NCI-H1694 (cell line): ENCODE measurements around the gene TLR4.

Source experiments
- DNase-seq: peaks from one replicate; lab custom pipeline; 2025; lab: John Stamatoyannopoulos, UW

Gene TLR4

DNA sequence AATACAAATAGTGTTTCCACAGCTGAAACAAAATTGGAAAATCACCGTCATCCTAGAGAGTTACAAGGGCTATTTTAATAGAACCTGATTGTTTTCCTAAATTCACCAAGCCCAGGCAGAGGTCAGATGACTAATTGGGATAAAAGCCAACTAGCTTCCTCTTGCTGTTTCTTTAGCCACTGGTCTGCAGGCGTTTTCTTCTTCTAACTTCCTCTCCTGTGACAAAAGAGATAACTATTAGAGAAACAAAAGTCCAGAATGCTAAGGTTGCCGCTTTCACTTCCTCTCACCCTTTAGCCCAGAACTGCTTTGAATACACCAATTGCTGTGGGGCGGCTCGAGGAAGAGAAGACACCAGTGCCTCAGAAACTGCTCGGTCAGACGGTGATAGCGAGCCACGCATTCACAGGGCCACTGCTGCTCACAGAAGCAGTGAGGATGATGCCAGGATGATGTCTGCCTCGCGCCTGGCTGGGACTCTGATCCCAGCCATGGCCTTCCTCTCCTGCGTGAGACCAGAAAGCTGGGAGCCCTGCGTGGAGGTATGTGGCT lies at the start of gene TLR4:
TSS of gene TLR4 (plus strand) at position 380 of the 552 bp plus-strand sequence. CDS start at position 450, 70 bp downstream.
- DNase-seq, result no peak

DNA sequence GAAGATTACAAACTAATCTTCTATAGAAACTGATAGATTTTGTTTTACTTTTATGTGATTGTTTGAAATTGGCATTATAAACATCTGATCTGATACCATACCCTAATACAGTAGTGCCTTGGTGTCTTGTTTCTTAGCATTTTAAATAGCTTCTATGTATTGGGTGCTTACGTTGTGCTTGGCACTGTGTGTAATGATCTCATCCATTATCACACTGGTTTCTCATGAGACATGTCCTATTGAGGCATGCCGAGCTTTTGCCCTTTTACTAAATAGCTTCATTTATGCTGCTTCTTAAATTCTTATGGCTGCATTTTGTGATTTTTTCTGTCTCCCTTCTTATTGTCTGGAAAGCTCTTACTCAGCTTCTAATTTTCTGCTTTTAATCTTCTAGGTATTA lies 48.2 kb upstream of the TLR4 start:
- DNase-seq, result no peak

DNA sequence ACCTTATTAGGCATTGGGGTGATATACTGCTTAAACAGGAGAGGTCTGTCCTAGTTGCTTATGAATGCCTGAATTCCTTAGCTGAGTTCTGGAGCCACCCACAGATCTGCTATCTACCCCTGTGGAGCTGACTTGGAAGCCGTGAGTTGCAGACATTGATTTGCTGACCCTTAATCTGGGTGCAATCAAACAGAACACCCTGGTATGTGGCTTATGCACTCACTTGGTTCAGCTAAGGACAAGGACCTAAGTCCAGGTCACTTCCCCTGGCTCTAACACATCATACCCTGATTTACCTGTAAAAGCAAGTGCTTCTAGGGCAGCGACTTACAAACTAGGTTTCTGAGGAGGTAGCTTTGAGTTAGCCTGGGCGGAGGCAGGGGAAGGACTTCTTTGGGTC lies 41.6 kb upstream of the TLR4 start:
- no peak for DNase-seq

DNA sequence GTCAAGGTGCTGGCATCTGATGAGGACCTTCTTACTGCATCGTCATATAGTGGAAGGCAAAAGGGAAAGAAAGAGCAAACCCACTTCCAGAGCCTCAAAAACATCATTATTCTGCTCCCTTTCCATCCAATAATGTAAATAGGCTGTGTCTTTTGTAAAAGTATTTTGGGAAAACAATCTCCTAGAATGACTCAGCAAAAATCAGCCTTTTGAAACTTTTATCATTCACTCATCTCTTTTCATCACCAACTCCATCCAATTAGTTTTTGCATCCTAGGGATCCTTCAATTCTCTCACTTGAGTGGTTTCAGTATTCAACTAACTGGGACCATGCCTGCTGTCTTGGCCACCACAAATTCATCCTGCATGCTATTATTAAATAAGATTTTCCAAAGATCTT lies 39.8 kb upstream of the TLR4 start:
- DNase-seq, result no peak

DNA sequence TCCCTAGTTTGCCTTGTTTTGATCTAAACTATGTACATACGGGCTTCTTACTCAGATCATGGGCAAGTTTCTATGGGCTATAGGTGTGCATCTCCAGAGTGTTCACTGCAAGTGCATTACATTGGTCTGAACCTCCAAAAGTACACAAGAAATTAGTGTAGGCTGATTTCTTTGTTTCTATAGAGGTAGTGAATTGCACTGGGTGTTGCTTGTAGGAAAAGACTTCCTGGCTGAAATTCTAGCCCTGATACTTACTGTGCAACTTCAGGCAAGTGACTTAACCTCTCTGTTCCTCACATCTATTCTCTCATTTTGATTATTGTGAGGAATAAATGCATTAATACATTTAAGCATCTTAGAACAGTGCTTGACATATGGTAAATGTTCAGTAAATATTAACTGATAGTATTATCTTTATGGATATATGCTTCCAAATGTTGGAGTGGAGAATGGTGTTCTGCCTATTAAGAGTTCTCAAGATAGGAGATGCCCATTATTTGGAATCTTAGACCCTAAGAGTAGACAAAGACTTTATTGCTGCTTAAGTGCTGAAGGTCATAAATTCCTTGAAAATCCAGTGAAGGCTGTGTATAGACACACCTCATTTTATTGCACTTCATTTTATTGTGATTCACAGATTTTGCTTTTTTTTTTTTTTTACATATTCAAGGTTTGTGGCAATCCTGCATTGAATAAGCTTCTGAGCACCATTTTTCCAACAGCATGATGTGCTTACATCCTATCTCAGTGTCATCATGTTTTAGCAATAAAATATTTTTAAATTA lies 38.4 kb upstream of the TLR4 start:
- DNase-seq, result no peak

DNA sequence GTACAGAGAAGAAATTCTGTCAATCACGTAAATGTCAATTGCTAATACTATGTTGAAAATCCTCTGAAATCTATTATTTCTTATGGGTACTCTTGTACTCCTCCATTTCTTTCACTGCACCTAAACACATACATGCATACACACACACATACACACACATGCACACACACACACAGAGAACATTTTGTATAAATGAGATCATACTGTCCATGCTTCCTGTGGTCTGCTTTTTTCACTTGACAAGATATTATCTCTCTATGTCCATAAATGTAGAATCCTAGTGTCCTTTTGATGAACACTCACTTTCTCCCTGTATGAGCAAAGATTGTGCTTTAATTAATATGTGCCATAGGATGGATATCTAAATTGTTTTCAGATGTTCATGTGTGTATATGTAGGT lies 32.7 kb upstream of the TLR4 start:
- no peak for DNase-seq

DNA sequence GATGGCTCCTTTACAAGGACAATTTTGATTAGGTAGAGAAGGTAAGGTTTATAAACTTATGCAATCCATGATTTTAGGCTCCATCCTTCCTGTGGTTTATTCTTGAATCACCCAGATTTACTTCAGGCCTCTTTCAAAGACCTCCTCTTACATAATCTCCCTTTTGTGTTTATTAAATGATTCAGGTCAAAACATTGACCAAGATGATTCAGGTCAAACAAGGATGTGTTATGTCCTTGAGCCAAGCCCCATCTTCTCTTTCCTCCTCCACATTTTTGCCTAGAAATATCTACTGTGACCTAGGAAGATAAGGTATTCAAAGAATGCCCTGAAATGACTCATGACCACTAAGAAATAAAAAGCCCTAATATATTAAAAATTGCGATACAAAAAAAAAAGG lies 31.8 kb upstream of the TLR4 start:
- no peak for DNase-seq

DNA sequence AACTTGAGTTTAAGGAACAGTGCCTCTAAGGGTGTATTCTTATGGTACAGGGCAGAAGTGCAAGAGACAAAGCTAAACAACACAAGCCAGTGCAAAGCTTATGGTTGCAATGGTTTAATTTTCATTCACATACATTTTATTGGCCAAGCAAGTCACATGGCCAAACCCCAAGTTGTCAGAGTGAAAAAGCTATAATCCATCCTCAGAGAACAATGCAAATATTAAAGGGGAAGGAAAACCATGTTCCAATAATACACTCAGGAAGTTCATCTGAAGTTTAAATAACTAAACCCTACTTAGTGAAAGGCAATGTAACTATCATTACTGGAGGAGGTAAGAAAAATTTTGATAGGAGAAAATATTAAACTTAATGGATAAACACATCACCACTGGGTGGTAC lies 26.6 kb upstream of the TLR4 start:
- no peak for DNase-seq

DNA sequence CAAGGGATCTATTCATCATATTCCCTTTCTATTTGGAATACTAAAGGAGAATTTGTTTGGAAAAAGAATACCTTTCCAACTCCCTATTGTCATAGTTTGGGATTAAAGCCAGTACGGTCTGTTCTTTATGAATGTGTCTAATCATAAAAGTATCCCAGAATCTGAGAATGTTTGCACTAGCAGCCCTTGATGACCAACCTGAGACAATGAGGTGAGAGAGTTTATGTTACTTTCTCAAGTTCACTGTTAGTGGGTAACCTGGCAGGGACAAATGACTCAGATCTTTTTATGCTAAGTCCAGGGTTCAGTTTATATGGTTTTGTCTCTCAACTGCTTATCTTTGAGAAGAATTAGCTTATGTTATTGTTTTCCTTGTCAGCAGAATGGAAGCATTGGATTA lies 25.3 kb upstream of the TLR4 start:
- DNase-seq, result no peak

DNA sequence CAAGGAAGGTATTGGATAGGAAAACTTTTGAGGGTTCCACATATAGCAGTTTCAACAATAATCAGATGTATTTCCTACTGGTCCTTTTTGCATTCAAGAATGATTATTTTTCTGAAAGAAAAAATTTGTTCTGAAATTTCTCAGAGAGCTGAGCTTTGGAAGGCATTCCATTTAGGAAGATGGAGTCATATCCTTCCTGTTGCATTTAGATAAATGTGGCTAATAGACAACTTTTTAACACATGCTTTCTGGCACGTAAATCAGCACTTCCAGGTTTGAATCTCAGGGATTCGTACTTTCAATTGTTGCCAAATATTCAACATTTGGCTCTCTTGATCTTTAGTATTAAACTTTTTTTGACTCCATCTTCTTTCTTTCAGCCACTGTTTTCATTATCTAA lies 24.8 kb upstream of the TLR4 start:
- DNase-seq, result no peak

DNA sequence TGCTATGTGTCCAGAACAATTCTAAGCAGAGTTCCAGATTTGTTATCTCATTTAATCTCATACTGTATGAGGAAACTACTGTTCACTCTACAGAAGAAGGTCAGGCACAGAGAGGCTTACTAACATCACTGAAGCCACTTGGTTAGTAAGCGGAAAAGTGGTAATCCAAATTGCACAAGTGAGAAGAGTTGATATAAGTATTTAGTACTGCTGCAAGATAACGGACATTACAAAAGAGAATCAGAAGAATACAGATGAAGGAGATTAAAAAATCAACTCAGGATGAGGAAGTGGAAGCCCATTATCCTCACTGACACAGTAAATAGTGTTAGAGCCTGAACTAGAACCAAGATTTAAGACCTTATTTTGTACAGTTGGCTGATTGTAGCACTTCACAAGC lies 22.3 kb upstream of the TLR4 start:
- no peak for DNase-seq

DNA sequence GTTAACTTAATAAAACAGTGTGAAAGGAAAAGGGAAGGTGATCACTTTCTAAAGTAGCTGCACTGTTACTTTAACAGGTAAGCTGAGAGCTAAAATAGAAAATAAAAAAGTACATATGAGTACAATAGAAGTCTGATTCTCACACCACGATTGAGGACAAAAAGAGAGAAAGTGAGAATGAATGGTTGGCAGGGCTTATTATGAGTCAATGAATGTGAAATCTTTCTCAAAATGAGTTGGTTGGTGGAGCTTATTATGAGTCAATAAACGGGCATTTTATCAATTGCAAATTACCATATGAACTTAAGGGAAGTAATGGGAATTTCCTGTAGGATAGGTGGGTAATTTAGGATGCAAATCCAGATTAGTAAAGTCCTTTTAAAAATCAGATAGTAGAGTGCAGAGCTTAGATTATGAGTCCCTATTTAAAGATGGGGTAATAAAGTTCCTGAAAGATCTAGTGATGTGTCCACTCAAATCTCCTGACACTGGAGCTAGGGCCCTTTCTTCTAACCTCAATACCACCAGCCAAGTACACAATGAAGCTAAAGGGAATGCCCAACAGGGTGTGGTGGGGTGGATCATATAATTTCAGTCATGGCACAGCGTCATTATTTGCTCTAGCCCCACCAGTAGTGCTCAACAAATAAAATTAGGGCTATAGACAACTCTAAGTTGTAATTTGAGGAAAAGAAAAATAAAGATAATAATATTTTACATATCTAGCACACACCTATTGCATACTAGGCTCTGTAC lies 21.1 kb upstream of the TLR4 start:
- no peak for DNase-seq

DNA sequence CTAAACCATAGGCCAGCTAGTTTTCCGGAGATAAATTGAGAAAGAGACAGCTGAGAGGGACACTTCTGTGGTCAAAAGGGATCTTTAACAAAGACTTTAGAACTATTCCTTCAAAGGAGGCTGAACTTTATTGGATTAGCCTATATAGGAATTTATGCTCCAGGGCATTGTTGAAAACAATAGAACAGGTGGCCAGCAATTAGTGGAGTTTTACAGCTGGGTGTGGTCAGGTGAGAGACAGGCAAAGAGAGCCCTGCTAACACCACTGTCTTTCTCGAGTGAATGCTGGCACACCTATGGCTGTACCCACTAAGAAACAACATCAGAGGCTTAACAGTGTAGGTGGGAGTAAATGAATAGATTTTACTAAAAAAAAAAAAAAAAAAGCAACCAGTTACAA lies 16.7 kb upstream of the TLR4 start:
- no peak for DNase-seq

DNA sequence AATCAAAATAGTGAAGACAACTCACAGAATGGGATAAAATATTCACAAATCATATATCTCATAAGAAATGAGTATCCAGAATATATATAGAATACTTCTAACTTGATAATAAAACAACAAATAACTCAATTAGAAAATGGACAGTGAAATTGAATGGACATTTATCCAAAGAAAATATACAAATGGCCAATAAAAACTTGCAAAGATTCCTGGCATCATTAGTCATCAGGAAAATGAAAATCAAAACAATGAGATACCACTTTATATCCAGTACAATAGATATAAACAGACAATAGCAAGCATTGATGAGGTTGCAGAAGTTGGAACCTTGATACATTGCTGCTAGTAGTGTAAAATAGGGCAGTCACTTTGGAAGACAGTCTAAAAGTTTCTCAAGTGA lies 12.8 kb upstream of the TLR4 start:
- no peak for DNase-seq

DNA sequence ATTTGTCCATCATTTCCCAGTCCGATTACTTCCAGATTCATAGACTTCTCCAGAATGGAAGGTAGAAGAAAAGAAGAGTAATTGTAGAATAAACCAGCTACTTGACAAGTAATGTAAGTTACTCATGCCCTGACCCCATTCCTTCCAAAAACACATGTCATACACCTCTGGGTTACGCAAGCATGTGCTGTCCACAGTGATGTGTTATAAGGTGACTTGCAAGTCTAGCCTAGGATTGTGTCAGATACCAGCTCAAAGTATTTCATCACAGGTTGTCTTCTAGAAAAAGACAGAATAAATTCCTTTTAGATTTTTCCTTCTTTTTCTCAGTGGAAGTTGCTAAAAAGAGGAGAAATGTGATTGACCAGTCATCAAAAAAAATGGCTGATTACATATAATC lies 8.0 kb upstream of the TLR4 start:
- no peak for DNase-seq

DNA sequence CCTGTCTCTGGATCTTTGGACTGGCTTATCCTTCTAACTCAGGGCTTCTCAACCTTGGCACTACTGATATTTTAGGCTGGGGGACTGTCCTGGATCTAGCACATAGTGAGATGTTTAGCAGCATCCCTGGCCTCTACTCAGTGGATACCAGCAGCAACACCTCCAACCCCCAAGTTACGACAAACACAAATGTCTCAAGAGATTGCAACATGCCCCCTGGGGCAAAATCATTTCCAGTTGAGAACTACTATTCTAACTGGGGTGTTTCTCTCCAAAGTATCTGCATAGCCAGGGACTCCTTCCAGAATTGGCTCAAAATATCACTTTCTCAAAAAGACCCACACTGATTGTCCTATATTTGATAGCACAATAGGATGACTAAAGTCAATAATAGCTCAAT lies 7.2 kb upstream of the TLR4 start:
- no peak for DNase-seq

DNA sequence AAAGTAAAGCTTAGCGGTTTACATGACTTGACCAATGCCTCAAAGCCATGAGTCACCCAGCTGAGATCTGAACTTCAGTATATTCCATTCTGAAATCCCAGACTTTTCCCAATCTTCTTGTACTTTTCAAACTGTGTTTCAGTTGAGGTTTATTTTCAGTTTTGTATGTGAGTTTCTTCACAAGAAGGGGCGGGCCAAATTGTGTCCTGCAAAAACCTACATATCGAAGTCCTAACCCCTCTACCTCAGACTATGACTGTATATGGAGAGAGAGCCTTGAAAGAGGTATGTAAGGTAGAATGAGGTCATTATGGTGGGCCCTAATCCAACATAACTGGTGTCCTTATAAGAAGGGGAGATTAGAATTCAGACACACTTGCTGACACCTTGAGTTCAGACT lies 666 bp upstream of the TLR4 start:
- no peak for DNase-seq

DNA sequence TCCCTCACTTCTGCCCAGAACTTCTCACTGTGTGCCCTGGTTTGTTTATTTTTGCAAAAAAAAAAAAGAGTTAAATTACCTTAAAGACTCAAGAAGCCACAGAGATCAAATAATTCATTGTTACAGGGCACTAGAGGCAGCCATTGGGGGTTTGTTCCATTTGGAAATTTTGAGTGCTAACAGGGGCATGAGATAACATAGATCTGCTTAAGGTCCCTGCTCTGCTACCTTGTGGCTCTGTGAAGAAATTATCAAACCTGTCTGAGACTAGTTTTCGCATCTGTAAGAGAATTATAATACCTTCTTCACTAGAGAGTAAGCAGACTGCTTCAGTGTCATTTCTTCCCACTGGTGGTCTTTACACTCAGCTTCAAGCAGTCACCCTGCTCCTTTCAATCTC lies 394 bp downstream of the TLR4 start:
- no peak for DNase-seq

DNA sequence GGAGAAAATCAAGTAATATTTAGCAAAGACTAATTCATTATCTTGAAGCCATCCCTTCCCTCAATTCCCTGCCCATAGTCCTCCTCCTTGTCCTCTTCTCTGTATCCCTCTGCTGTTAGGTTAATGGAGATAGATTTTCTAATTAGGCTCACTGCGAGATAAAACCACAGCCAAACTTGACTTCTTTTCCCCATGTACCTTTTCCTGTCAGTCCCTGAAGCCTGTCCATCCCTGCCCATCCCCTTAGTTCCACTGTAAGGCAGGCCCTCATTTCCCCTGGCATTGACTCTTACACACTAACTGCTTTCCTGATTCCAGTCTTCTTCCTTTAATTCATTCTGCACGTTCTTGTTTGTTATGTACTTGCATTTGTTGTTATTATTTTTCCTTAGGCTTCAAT lies 1.2 kb downstream of the TLR4 start:
- DNase-seq, result no peak

DNA sequence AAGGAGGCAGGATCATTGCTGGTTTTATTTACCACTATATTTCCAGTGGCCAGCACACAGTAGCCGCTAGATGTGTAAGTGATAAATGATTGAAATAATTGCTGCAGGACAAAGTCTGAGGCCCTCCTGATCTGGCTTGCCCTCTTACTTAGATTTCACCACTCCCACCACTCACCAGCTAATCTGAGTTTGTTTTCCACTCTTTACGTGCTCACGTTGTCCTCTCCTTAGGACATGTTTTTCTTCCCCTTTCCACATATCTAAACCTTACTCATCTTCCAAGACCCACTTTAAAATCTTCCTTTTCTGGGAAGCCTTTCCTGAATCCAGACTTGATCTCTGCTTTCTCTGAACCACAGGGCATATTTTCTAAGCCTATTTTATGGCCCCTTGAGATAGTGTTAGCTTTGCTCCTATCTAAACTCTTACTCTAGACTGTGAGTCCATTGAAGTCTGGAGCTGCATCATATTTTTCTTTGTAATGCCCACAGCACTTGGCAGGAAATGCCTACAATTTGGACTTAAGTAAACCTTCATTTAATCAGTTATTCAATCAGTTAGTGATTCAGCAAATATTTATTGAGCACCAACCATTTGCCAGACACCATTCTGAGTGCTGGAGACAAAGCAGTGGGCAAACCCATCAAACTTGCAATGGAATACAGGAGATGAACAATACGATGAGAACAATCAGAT lies 2.4 kb downstream of the TLR4 start:
- no peak for DNase-seq

DNA sequence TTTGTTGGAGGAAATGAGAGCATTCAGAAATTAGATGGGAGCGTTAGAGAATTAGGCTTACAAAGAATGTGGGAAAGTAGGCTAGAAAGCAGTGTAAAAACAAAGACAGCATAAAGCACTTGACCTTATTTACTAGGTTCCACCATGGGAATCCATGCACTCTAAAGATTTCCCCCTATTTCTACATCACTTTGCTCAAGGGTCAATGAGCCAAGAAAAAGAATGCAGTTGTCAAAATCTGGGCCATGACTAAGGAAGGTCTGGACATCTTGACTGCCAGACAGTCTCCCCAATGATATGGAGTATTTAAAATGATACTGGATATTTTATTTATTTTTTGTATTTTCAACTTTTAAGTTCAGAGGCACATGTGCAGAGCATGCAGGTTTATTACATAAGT lies 3.4 kb downstream of the TLR4 start:
- no peak for DNase-seq

DNA sequence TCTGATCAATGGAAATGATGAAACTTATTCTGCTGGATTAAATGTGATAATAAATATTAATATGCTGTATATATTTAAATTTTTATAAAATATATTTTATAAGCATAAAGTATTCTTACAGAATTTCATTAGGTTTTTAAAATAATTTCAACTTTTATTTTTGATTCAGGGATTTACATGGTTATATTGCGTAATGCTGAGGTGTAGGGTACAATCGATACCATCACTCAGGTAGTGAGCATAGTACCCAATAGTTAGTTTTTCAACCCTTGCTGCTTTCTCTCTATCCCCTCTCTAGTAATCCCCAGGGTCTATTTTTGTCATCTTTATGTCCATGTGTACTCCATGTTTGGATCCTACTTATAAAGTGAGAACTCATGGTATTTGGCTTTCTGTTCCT lies 5.7 kb downstream of the TLR4 start:
- no peak for DNase-seq

DNA sequence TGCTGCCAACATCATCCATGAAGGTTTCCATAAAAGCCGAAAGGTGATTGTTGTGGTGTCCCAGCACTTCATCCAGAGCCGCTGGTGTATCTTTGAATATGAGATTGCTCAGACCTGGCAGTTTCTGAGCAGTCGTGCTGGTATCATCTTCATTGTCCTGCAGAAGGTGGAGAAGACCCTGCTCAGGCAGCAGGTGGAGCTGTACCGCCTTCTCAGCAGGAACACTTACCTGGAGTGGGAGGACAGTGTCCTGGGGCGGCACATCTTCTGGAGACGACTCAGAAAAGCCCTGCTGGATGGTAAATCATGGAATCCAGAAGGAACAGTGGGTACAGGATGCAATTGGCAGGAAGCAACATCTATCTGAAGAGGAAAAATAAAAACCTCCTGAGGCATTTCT lies 10.1 kb downstream of the TLR4 start:
- no peak for DNase-seq
